Activated CD4-positive, alpha-beta T cell treated with anti-CD3 and anti-CD28 coated beads for 36 hours (primary cell): ENCODE measurements around the gene STX8. TPM values are rescaled to one million over a fixed set of nuclear protein-coding genes. Genes with fewer than 3 reads are reported as not detected.

Source experiments
- ATAC-seq: fragments of 200-7000 bp; cut with Tn5 transposase; one replicate; pipeline ENCODE4 v1.10.0; 2021; ENCODE audit warnings: mild to moderate bottlenecking, moderate library complexity
- CTCF ChIA-PET: fragments of 350-600 bp; sonication (Branson Sonifier 250); formaldehyde crosslinking; loops from one replicate; lab custom pipeline; 2021; ENCODE audit warnings: antibody characterized with exemption; lab: Charles Lee
- POLR2A ChIA-PET: fragments of 350-600 bp; sonication (Branson Sonifier 250); formaldehyde crosslinking; loops from one replicate; lab custom pipeline; 2021; ENCODE audit warnings: antibody characterized with exemption, inconsistent platforms; lab: Charles Lee
- DNase-seq: peaks from one replicate; pipeline ENCODE4 v3.0.0-alpha.2; 2020
- H3K27ac Mint-ChIP-seq: one replicate; pipeline ENCODE4 v1.8.0; 2021; ENCODE audit warnings: mixed read lengths
- H3K27me3 Mint-ChIP-seq: one replicate; pipeline ENCODE4 v1.8.0; 2021; ENCODE audit warnings: mixed read lengths
- H3K36me3 Mint-ChIP-seq: one replicate; pipeline ENCODE4 v1.8.0; 2021; ENCODE audit warnings: low read depth, mixed read lengths
- H3K4me1 Mint-ChIP-seq: one replicate; pipeline ENCODE4 v1.8.0; 2021; ENCODE audit warnings: mixed read lengths
- H3K4me3 Mint-ChIP-seq: one replicate; pipeline ENCODE4 v1.8.0; 2021; ENCODE audit warnings: mild to moderate bottlenecking, moderate library complexity, mixed read lengths
- H3K9me3 Mint-ChIP-seq: one replicate; pipeline ENCODE4 v1.8.0; 2021; ENCODE audit warnings: low read depth, mixed read lengths
- intact Hi-C, 2 experiments: fragments of 100-400 bp; cut with DNase I in 1 of 2; cut with micrococcal nuclease in 1 of 2; formaldehyde crosslinking; loops; one replicate each; pipeline versions ENCODE4 v1.14.2 to v1.15.1; 2022 to 2024; cut with DNase I, micrococcal nuclease
- total RNA-seq, 2 experiments: library from RNA; stranded (reverse); gene quantifications; one replicate each; pipeline ENCODE4 v1.2.3, GENCODE V29; 2021

STX8 gene
- total RNA-seq, 2 experiments from 2014 or later, result 65.7 to 87.7 TPM

DNA sequence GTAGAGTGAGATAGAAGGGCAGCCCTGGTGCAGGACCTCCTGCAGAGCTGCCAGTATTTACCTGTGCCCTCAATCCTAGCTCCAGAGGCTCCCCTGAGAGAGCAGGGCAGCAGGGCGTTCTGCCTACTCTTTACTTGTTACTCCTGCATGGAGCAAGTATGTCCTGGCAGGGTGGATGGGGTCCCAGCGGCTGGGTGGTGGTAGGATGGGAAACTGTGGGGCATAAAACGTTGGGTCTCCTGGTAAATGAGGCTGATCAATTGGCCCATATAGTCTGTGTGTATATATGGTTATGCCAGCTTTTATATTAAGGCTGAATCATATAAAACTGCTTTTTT lies 362.3 kb downstream of the STX8 start:
- H3K27me3 Mint-ChIP-seq, result no peaks in the 10 kb centered on the region

DNA sequence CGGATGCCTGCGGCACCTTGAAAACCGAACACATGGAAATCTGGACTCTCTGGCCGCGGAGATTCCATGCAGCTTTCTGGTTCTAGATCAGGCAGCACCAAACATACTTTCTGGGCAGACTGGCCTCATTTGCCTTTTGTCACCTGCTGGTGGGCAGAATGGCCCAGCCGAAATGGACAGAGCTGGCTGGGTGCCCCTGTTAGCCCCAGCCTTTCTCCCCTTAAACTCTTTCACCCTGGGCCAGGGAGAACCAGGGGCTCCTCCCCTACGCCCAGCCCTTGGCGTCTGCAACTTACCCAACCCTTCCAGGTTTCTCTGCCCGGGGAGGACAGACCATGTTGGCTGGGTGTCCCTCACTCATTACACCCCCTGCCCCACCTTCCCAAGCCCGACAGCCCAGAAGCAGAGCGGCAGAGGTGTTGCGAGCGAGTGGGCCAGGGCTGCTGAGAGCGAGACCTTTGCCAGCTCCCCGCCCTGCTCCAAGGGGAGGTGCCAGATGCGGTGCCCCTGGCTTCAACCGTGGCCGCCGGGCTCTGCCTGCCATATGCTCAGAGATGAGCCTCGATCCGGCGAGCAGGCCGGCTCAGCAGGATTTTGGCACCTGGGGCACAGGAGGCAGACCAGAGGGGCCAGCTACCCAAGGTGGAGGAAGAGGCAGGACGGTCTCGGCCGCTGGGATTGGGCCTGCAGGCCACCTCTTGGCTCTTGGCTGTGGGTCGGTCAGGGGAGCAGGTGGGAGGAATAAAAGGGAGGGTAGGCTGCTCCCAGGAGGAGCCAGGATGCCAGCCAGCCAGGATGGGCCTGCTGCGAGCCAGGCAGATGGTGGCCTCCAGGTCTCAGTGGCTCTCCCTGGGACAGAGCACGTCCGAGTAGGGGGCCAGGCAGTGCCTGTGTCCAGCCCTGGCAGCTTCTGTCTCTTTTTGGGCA lies 363.0 kb downstream of the STX8 start:
- DNase-seq (no peak), ATAC-seq (no peak)
- peaks cover 16% of the 10 kb centered on the region for H3K9me3 Mint-ChIP-seq
- H3K4me1 Mint-ChIP-seq, result peaks cover 5% of the 10 kb centered on the region
- H3K27me3 Mint-ChIP-seq, result no peaks in the 10 kb centered on the region
- intact Hi-C loops, result no loop called here
- H3K4me3 Mint-ChIP-seq, result no peak overlapping the region
- CTCF ChIA-PET, result interaction anchor here (0.6 kb wide), 2 partner anchors 26 to 214 kb away, joined by 3 to 4 read pairs; no protein-coding TSS in a partner anchor
- H3K36me3 Mint-ChIP-seq, result peaks cover 13% of the 10 kb centered on the region
- POLR2A ChIA-PET, result no interaction called here
- H3K27ac Mint-ChIP-seq, result no peak overlapping the region

More for the DNA sequence above, 362.3 kb downstream of the STX8 start:
- no peak overlapping the region for H3K4me3 Mint-ChIP-seq
- CTCF ChIA-PET, result interaction anchor here (0.6 to 0.7 kb wide), 3 partner anchors 12 to 215 kb away, joined by 3 to 4 read pairs (median 3); no protein-coding TSS in a partner anchor
- DNase-seq (no peak), ATAC-seq (no peak)
- no peak overlapping the region for H3K27ac Mint-ChIP-seq
- POLR2A ChIA-PET, result no interaction called here
- peaks cover 5% of the 10 kb centered on the region for H3K4me1 Mint-ChIP-seq
- peaks cover 13% of the 10 kb centered on the region for H3K36me3 Mint-ChIP-seq
- H3K9me3 Mint-ChIP-seq, result peaks cover 16% of the 10 kb centered on the region
- intact Hi-C loops, result no loop called here

DNA sequence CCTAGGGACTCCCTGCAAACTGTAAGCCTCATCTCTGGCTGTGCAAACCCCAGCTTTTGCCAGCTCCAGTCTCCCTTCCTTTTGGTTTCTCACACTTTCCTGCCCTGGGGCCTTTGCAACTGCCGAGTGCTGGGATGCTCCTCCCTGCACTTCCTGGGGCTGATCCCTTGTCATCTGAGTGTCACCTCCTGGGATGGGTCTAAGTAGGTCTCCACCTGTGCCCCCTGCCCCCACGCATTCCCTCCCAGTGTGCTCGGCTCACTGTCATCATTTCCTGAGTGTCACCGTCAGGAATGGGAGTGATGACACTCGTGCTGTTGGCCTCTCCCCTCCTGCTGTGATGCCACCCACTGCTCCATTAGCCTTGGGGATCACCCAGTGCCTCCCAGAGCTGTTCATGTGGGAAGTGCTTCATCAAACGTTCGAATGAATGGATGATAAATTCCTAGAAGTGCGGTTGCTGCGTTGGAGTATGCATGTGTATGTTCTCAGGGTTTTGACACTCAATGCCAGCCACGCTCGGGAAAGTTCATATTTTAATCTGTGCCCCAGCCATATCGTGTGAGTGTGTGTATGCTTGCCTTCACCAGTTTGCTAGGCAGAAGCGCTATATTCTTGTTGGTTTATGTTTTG lies 364.4 kb downstream of the STX8 start:
- H3K9me3 Mint-ChIP-seq, result peaks cover 12% of the 10 kb centered on the region
- intact Hi-C loops, result no loop called here
- no peak for DNase-seq
- H3K27ac Mint-ChIP-seq, result no peak overlapping the region
- no peak overlapping the region for H3K4me3 Mint-ChIP-seq
- peaks cover 8% of the 10 kb centered on the region for H3K36me3 Mint-ChIP-seq
- peaks cover 5% of the 10 kb centered on the region for H3K4me1 Mint-ChIP-seq
- no peak for ATAC-seq
- ChIA-PET CTCF (no interaction called here), POLR2A (no interaction called here)
- H3K27me3 Mint-ChIP-seq, result no peaks in the 10 kb centered on the region

DNA sequence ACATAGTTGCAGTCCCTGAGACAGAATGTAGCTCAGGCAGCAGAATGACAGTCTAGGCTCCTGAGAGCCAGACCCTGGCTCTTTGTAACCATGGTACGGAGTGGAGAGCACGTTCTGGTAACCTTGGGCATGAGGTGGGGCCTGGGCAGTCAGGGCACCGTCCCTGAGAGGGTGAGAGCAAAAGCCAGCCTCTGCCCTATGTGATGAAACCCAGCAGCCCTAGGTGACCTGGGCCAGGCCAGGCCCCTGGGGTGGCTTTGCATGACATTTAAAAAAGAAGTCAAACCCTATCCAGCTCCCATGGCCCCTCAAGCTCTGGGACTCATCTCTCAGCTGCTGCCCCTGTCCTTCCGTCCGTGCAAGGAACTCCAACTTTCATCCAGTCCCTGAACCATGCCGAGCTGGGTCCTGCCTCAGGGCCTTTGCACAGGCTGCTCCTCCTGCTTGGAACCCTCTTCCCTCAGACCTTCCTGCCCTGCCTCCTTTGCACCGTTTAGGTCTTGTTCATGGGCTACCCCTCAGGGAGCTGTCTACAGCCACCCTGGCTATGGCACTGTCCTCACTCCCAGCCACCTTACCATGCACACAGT lies 365.7 kb downstream of the STX8 start:
- Mint-ChIP-seq H3K4me3 (no peak overlapping the region), H3K36me3 (no peaks in the 10 kb centered on the region), H3K27me3 (no peaks in the 10 kb centered on the region), H3K27ac (no peak overlapping the region), H3K4me1 (peaks cover 5% of the 10 kb centered on the region), H3K9me3 (no peaks in the 10 kb centered on the region)
- no peak for DNase-seq
- CTCF ChIA-PET, result interaction anchor here (0.5 kb wide), 1 partner anchor 147 kb away, joined by 4 read pairs; no protein-coding TSS in a partner anchor
- ATAC-seq, result no peak
- POLR2A ChIA-PET, result no interaction called here
- intact Hi-C loops, result no loop called here

DNA sequence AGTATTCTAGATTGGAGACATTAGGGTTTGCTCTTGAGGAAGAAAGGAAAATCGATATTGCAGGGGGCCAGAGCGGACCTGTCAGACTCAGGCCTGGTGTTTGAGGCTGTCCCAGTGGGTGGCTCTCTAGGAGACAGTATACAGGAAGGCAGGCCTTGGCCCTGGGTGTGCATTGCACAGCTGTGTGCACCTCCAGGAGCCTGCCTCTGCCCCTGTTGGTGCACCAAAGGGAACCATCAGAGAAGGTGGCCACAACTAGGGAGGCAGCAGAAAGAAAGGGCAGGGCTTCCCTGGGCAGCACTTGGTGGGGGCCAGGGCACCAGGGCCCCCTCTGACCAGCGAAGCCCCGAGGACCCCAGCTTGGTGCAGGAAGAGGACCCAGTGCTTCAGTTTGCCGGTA lies 366.3 kb downstream of the STX8 start:
- Mint-ChIP-seq H3K27ac (no peak overlapping the region), H3K27me3 (no peaks in the 10 kb centered on the region), H3K4me3 (no peak overlapping the region), H3K9me3 (no peaks in the 10 kb centered on the region), H3K4me1 (peaks cover 7% of the 10 kb centered on the region), H3K36me3 (no peaks in the 10 kb centered on the region)
- DNase-seq (no peak), ATAC-seq (no peak)
- ChIA-PET CTCF (interaction anchor here (0.5 kb wide), 1 partner anchor 147 kb away, joined by 4 read pairs; no protein-coding TSS in a partner anchor), POLR2A (no interaction called here)
- intact Hi-C loops, result no loop called here

DNA sequence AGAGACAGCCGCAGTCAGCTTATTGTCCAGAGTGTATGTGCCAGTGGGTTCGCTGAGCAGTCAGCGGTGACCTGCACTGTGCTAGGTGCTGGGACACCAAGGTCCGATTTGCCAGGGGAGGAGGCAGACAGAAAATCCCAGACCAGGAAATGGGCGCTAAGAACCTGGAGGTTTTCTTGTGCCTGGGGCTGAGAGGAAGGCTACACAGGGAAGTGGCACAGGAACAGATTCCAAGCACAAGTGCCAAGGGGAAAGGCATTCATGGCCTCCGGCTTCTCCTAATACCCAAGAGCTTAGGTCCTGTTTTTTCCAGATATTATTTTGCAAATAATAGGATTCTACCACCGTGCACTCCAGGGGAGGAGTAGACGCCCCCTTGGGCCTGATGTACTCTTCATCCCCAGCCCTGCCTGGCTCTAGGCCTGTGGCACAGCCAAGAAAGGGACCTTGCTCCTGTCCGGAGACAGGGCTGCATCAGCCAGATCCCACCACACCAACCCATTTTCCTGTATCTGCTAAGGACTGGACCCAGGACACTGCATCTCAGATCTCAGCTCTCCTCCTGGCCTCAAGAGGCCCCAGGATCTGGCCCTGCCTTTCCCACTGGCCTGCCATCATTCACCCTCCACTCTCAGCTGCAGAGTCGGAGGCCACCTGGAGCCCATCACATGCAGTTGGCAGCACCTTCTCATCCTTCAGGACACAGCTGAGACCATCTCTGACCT lies 367.1 kb downstream of the STX8 start:
- no peak overlapping the region for H3K4me3 Mint-ChIP-seq
- peaks cover 9% of the 10 kb centered on the region for H3K4me1 Mint-ChIP-seq
- no peak for DNase-seq
- ATAC-seq, result no peak
- no peaks in the 10 kb centered on the region for H3K36me3 Mint-ChIP-seq
- H3K27me3 Mint-ChIP-seq, result peaks cover 5% of the 10 kb centered on the region
- no peaks in the 10 kb centered on the region for H3K9me3 Mint-ChIP-seq
- POLR2A ChIA-PET, result interaction anchor here (0.6 kb wide), 1 partner anchor 105 kb away, joined by 3 read pairs; no protein-coding TSS in a partner anchor
- intact Hi-C loops, result no loop called here
- CTCF ChIA-PET, result no interaction called here
- H3K27ac Mint-ChIP-seq, result no peak overlapping the region

DNA sequence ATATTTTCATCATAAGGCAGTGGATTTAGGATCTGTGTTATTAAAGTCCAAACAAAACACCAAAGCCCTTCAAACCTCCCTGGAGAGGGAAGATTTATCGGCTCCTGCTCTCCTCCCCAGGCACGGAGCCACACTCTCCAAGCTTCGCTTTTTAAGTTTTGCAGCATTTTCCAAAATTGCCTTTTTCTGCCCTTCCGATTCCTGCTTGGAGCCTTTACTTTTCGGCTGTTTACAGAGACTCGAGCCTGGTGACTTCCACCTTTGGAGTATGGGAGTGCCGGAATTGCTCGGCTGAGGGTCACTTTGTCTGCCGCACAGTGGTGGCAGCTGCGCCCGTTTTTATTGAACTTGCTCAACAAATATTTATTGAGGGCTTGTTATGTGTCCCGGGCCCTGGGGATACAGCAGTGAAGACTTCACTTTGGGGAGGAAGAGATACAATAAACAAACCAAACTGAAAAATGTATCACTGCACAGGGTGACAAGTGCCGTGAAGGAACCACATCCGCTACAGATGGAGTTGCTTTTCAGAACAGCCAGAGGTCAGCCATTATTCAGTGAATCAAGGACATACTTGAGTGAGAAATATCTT lies 368.8 kb downstream of the STX8 start:
- CTCF ChIA-PET, result interaction anchor here (0.7 kb wide), 1 partner anchor 211 kb away, joined by 3 read pairs; no protein-coding TSS in a partner anchor
- intact Hi-C loops, result no loop called here
- DNase-seq (no peak), ATAC-seq (no peak)
- H3K4me1 Mint-ChIP-seq, result peaks cover 9% of the 10 kb centered on the region
- no peak overlapping the region for H3K27ac Mint-ChIP-seq
- H3K9me3 Mint-ChIP-seq, result no peaks in the 10 kb centered on the region
- POLR2A ChIA-PET, result no interaction called here
- H3K36me3 Mint-ChIP-seq, result no peaks in the 10 kb centered on the region
- peaks cover 7% of the 10 kb centered on the region for H3K27me3 Mint-ChIP-seq
- no peak overlapping the region for H3K4me3 Mint-ChIP-seq

DNA sequence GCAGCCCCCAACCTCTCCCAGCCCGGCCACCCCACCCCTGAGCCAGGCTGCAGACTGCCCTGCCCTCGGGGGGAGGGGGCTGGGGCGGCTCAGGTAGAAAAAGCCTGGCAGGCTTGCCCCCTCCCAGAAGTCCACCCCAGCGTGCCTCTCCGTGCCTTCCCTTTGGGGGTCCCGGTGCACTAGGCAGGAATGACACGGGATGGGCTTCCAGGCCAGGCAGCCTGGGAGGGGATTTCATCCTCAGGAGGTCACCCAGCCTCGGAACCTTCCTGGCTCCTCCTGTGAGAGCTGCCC lies 369.3 kb downstream of the STX8 start:
- Mint-ChIP-seq H3K36me3 (no peaks in the 10 kb centered on the region), H3K27me3 (peaks cover 7% of the 10 kb centered on the region), H3K9me3 (no peaks in the 10 kb centered on the region), H3K27ac (no peak overlapping the region), H3K4me1 (peaks cover 5% of the 10 kb centered on the region), H3K4me3 (no peak overlapping the region)
- no peak for DNase-seq
- ChIA-PET POLR2A (no interaction called here), CTCF (interaction anchor here (0.7 kb wide), 2 partner anchors 30 to 698 kb away, joined by 3 read pairs; no protein-coding TSS in a partner anchor)
- intact Hi-C loops, result no loop called here
- no peak for ATAC-seq

DNA sequence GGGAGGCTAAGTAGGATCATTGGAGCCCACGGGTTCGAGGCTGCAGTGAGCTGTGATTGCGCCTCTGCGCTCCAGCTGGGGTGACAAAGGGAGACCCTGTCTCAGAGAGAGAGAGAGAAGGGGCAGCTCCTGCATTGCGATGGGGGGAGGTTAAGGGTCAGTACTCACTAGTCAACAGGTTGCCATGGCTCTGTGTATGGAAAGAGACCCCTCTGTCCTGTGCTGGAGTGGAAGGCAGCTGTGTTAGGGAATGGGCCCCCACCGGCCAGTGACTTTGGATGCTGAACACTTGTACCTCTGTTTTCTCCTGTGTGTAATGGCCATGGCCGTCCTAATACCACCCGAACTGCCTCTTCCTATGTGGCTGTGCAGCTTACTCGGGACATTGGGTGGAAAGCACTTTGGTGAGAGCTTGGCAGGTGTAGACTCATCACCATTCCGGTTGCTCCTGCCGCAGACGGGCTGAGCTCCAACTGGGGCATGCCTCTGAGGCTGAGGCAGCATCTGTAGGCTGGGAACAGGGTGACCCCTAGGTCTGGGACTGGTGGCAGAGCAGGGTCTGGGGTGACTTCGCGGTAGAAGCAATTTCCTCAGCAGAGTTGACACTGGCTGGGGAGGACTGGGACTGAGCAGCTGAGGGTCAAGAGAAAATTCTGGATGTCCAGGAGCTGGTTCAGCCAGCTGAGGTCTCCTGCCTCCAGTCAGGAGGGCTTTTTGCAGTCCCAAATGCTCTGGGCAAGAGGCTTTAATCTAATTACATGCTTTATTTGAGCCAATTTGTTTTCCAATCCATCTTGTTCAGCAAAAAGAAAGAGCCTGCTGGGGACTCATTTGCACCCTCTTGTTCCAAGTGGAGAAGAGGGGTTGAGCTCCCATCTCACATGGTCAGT lies 369.9 kb downstream of the STX8 start:
- intact Hi-C loops, result no loop called here
- ChIA-PET POLR2A (no interaction called here), CTCF (interaction anchor here (0.7 kb wide), 2 partner anchors 29 to 697 kb away, joined by 3 read pairs; no protein-coding TSS in a partner anchor)
- H3K4me3 Mint-ChIP-seq, result no peak overlapping the region
- no peaks in the 10 kb centered on the region for H3K36me3 Mint-ChIP-seq
- H3K4me1 Mint-ChIP-seq, result peaks cover 4% of the 10 kb centered on the region
- no peak overlapping the region for H3K27ac Mint-ChIP-seq
- DNase-seq (no peak), ATAC-seq (no peak)
- peaks cover 7% of the 10 kb centered on the region for H3K27me3 Mint-ChIP-seq
- H3K9me3 Mint-ChIP-seq, result no peaks in the 10 kb centered on the region

DNA sequence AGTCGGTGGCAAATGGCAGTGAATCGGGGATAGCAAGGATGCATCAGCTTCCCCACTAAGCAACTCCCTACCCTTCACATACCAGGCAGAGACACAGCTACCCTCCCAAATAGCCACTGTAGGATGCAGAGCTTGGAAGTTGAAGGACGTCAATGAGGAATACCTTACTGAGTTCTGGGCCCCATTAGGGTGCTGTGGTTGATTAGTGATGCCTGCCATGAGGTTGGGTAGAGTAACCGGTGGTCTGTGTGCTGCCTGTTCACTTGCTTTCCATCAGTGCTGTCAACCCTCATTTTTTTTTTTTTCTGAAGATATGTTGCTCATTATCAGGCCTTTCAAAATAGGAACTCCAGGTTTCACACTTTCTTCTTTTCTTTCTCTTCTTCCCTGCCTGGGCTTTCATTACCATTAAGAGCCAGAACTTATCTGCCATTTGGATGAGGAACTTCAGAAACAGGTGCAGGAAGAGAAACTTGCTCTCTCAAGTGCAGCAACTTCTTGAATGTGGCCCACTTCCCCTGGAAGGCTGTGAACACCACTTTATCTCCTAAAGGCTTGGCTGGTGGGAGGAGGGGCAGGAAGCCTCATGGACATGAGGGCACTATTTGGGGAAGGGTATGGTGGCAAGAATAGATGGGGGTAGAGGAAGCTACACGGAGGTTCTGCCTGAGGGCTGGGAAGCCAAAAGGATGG lies 370.8 kb downstream of the STX8 start:
- Mint-ChIP-seq H3K27ac (no peak overlapping the region), H3K27me3 (peaks cover 7% of the 10 kb centered on the region), H3K4me3 (no peak overlapping the region), H3K36me3 (no peaks in the 10 kb centered on the region), H3K4me1 (peaks cover 4% of the 10 kb centered on the region), H3K9me3 (no peaks in the 10 kb centered on the region)
- ChIA-PET POLR2A (no interaction called here), CTCF (no interaction called here)
- intact Hi-C loops, result no loop called here
- ATAC-seq, result no peak
- DNase-seq, result no peak
